HCT116 (cell line): ENCODE measurements around the gene ASCC2. TPM values are rescaled to one million over a fixed set of nuclear protein-coding genes. Genes with fewer than 3 reads are reported as not detected.

Source experiments
- ATAC-seq: fragments of 200-7000 bp; cut with Tn5 transposase; 2 replicates; pipeline ENCODE4 v1.9.1; 2020; ENCODE audit warnings: mild to moderate bottlenecking, moderate library complexity
- BruUV-seq: library from RNA; stranded (reverse); fragments of 400-500 nt; replicated peaks from 2 replicates; lab custom pipeline; 2021; lab: Mats Ljungman, UMichigan
- CTCF ChIA-PET: fragments of 300-600 bp; sonication (Branson Sonifier 250); formaldehyde crosslinking; loops from one replicate; lab custom pipeline; 2021; ENCODE audit warnings: antibody characterized with exemption; lab: Charles Lee
- POLR2A ChIA-PET: fragments of 300-600, 350-600 bp; sonication (Branson Sonifier 250); formaldehyde crosslinking; loops from one replicate; lab custom pipeline; 2021; ENCODE audit warnings: antibody characterized with exemption; lab: Charles Lee
- RAD21 ChIA-PET, 2 experiments: fragments of 300-600 bp; sonication (Branson Sonifier 250); formaldehyde crosslinking; loops; one replicate each; lab custom pipeline; 2023; ENCODE audit warnings: low total read pairs in 2 of 2; ENCODE audit not compliant: uncharacterized antibody in 2 of 2, unreplicated experiment in 2 of 2, low non-redundant PET in 1 of 2; lab: Charles Lee
- DNase-seq: peaks from one replicate; pipeline ENCODE4 v3.0.0-alpha.2; 2010; ENCODE audit warnings: low read depth, low spot score
- H2AFZ ChIP-seq: fragments of 200-600 bp; shearing (Covaris generic), sonication (generic); 2 replicates; pipeline ENCODE4 v1.6.1; 2017; ENCODE audit warnings: low read depth, mixed run types, mixed read lengths, antibody characterized with exemption, low read length; ENCODE audit not compliant: poor library complexity, severe bottlenecking
- H3K27ac ChIP-seq: 2 replicates; pipeline ENCODE4 v1.5.1; 2012; ENCODE audit warnings: low read depth, low read length
- H3K27me3 ChIP-seq: fragments of 200-600 bp; sonication (generic); 2 replicates; pipeline ENCODE4 v1.6.1; 2016; ENCODE audit warnings: mixed run types, low read length, mixed read lengths; ENCODE audit not compliant: insufficient read depth
- H3K36me3 ChIP-seq, 2 experiments: fragments of 200-500 bp in 1 of 2; fragments of 200-600 bp in 1 of 2; sonication (Bioruptor generic) in 1 of 2; sonication (generic) in 1 of 2; 2 replicates each; pipeline versions ENCODE4 v1.5.1 to v1.6.1; 2014 to 2016; ENCODE audit warnings: low read length in 2 of 2, inconsistent platforms in 1 of 2, mixed read lengths in 1 of 2, mixed run types in 1 of 2; ENCODE audit not compliant: insufficient read depth in 2 of 2, control insufficient read depth in 1 of 2
- H3K4me1 ChIP-seq, 2 experiments: fragments of 200-600 bp in 1 of 2; sonication (generic) in 1 of 2; 2 replicates each; pipeline versions ENCODE4 v1.5.1 to v1.6.1; 2012 to 2017; ENCODE audit warnings: low read length in 2 of 2, inconsistent platforms in 1 of 2, mild to moderate bottlenecking in 1 of 2, mixed read lengths in 1 of 2, mixed run types in 1 of 2, moderate library complexity in 1 of 2; ENCODE audit not compliant: insufficient read depth in 2 of 2, control insufficient read depth in 1 of 2
- H3K4me2 ChIP-seq: fragments of 200-600 bp; sonication (generic); 2 replicates; pipeline ENCODE4 v1.6.1; 2017; ENCODE audit warnings: mixed run types, low read length, mixed read lengths
- H3K4me3 ChIP-seq, 2 experiments: fragments of 200-600 bp in 1 of 2; sonication (generic) in 1 of 2; replicated peaks in 1 of 2; 2 replicates each; pipeline ENCODE4 v1.5.1; 2011 to 2016; ENCODE audit warnings: low read length in 2 of 2, control low read depth in 1 of 2, low read depth in 1 of 2, mild to moderate bottlenecking in 1 of 2, mixed read lengths in 1 of 2, mixed run types in 1 of 2
- H3K79me2 ChIP-seq: fragments of 200-600 bp; sonication (generic); 2 replicates; pipeline ENCODE4 v1.6.1; 2017; ENCODE audit warnings: mild to moderate bottlenecking, mixed run types, low read length, moderate library complexity, mixed read lengths; ENCODE audit not compliant: insufficient read depth
- H3K9ac ChIP-seq: fragments of 200-600 bp; sonication (generic); 2 replicates; pipeline ENCODE4 v1.6.1; 2016; ENCODE audit warnings: low read length, mixed read lengths
- H3K9me2 ChIP-seq: fragments of 200-600 bp; sonication (generic), shearing (Covaris generic); 2 replicates; pipeline ENCODE4 v1.6.1; 2017; ENCODE audit warnings: mixed run types, mild to moderate bottlenecking, moderate library complexity; ENCODE audit not compliant: insufficient read depth
- H3K9me3 ChIP-seq, 2 experiments: fragments of 200-500 bp in 1 of 2; fragments of 200-600 bp in 1 of 2; sonication (Bioruptor generic) in 1 of 2; sonication (generic) in 1 of 2; 2 replicates each; pipeline ENCODE4 v1.6.1; 2014 to 2017; ENCODE audit warnings: low read length in 2 of 2, mixed read lengths in 2 of 2, inconsistent platforms in 1 of 2, low read depth in 1 of 2, mild to moderate bottlenecking in 1 of 2, mixed run types in 1 of 2, moderate library complexity in 1 of 2; ENCODE audit not compliant: control insufficient read depth in 1 of 2, insufficient read depth in 1 of 2
- H4K20me1 ChIP-seq: fragments of 200-600 bp; sonication (generic), shearing (Covaris generic); 2 replicates; pipeline ENCODE4 v1.6.1; 2017; ENCODE audit warnings: mixed run types, mild to moderate bottlenecking, moderate library complexity; ENCODE audit not compliant: insufficient read depth
- CEBPB ChIP-seq: IDR thresholded peaks from 2 replicates; pipeline ENCODE4 v1.6.1; 2012; ENCODE audit warnings: low read depth
- ELF1 ChIP-seq: IDR thresholded peaks from 2 replicates; pipeline ENCODE4 v1.6.1; 2012; ENCODE audit warnings: low read depth, borderline replicate concordance
- JUND ChIP-seq: IDR thresholded peaks from 2 replicates; pipeline ENCODE4 v1.6.1; 2012
- POLR2A ChIP-seq: IDR thresholded peaks from 2 replicates; pipeline ENCODE4 v1.7.0; 2011; ENCODE audit warnings: borderline replicate concordance; ENCODE audit not compliant: insufficient read depth, insufficient read length; ENCODE audit errors: extremely low read depth
- ZFX ChIP-seq: fragments of 450-650 bp; IDR thresholded peaks from 2 replicates; pipeline ENCODE4 v1.6.1; 2017
- intact Hi-C: fragments of 100-400 bp; cut with micrococcal nuclease; formaldehyde crosslinking; loops from 2 replicates; pipeline ENCODE4 v1.10.0; 2022
- total RNA-seq: library from RNA; stranded (reverse); gene quantifications from one replicate; pipeline ENCODE4 v1.2.1, GENCODE V29; 2021; ENCODE audit not compliant: unreplicated experiment
- TF ChIP-seq, protein P1 (sequence below): IDR thresholded peaks from 2 replicates; pipeline ENCODE4 v1.6.1; 2011; ENCODE audit warnings: mild to moderate bottlenecking, low read length, moderate library complexity; ENCODE audit not compliant: insufficient replicate concordance; ENCODE audit errors: extremely low read depth

Gene ASCC2
- total RNA-seq, 1 experiment from 2014 or later, result 68.6 TPM

DNA sequence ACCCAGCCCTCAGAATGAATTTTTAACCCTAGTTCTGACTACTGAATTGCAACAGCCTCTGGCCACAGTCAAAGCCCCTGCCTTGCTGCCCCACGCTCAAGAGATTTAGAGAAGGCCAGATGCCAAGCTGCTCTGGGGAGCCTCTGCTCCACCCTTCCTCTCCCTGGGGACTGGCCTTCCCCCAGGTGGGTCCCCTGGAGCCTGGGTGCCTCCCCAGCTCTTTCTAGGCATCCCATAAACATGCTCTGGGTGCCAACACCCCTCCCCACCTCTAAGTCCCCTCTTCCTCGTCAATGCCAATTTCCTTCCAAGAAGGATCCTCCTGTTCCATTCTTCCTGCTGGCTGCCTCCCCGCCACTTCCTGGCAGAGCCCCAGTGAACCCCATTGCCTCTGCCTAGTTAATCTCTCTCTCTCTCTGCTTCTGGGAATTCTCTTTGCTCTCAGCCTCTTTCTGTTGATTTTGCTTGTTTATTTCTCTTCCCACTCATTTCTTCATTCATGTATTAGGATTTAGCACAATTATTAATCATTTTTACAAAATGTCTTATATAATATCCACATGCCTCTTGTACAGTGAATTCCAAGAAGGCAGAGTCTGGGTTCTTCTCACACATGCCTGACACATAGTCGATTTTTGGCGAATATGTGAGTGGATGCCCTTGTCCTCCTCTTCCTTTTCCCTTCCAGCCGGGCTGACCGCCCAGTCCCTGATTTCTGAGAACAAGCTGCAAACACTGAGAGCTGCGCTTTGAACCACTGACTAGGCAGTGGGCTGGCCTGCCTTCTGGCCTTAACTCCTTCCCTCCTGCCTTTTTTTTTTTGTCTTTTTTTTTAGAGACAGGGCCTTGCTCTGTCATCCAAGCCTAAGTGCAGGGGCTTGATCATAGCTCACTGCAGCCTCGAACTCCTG, 53.4 kb downstream of the ASCC2 start:
- peaks cover 0 to 20% of the 10 kb centered on the region in 2 experiments; a peak in 3 of 4 replicates for H3K4me1 ChIP-seq
- no peak for DNase-seq
- H3K27me3 ChIP-seq, result no peaks in the 10 kb centered on the region
- ChIA-PET RAD21 (interaction anchor here in 1 of 2 experiments (0.6 kb wide), 1 partner anchor 10 kb away, joined by 3 read pairs; no protein-coding TSS in a partner anchor), POLR2A (no interaction called here), CTCF (no interaction called here)
- H4K20me1 ChIP-seq, result no peaks in the 10 kb centered on the region
- BruUV-seq, result no TSS peak
- H3K9me3 ChIP-seq, result no peaks in the 10 kb centered on the region
- no peak for ATAC-seq
- TF ChIP-seq POLR2A, result no peak
- TF ChIP-seq CEBPB, result no peak
- TF ChIP-seq ELF1, result no peak
- no peak for TF ChIP-seq ZFX
- TF ChIP-seq, protein P1, sequence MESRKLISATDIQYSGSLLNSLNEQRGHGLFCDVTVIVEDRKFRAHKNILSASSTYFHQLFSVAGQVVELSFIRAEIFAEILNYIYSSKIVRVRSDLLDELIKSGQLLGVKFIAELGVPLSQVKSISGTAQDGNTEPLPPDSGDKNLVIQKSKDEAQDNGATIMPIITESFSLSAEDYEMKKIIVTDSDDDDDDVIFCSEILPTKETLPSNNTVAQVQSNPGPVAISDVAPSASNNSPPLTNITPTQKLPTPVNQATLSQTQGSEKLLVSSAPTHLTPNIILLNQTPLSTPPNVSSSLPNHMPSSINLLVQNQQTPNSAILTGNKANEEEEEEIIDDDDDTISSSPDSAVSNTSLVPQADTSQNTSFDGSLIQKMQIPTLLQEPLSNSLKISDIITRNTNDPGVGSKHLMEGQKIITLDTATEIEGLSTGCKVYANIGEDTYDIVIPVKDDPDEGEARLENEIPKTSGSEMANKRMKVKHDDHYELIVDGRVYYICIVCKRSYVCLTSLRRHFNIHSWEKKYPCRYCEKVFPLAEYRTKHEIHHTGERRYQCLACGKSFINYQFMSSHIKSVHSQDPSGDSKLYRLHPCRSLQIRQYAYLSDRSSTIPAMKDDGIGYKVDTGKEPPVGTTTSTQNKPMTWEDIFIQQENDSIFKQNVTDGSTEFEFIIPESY, result no peak
- TF ChIP-seq JUND, result no peak
- no peak overlapping the region for H3K4me2 ChIP-seq
- H3K36me3 ChIP-seq, result peaks cover 1 to 9% of the 10 kb centered on the region in 2 experiments; a peak in 3 of 4 replicates
- H3K9me2 ChIP-seq, result no peaks in the 10 kb centered on the region
- H3K9ac ChIP-seq, result no peak overlapping the region
- H3K79me2 ChIP-seq, result no peaks in the 10 kb centered on the region
- intact Hi-C loops, result no loop called here
- no peak overlapping the region for H3K27ac ChIP-seq
- no peak overlapping the region for H3K4me3 ChIP-seq
- no peak overlapping the region for H2AFZ ChIP-seq
